Activated T-cell treated with anti-CD3 and anti-CD28 coated beads for 48 hours (primary cell): ENCODE data around the gene PGM3.

Source experiments
- DNase-seq: peaks from one replicate; pipeline ENCODE4 v3.0.0-alpha.2; 2020; ENCODE audit warnings: low read depth

Gene PGM3

GRCh38 chr6:83117802-83118201 lies 75.3 kb downstream of the PGM3 start:
- DNase-seq, result no peak
